H1 (cell line): ENCODE results near the gene GRK5.

Experiments used
- ASH2L ChIP-seq: fragments of 200-600, 300-600 bp; sonication (generic); IDR thresholded peaks from one replicate; pipeline ENCODE4 v1.7.1; 2017; ENCODE audit warnings: low read length
- CEBPB ChIP-seq: IDR thresholded peaks from 2 replicates; pipeline ENCODE4 v1.6.1; 2012; ENCODE audit warnings: low read depth, low read length
- EZH2 ChIP-seq: fragments of 200-600 bp; sonication (generic); IDR thresholded peaks from 2 replicates; pipeline ENCODE4 v1.7.1; 2012; ENCODE audit warnings: low read depth, mild to moderate bottlenecking, moderate library complexity, low read length, inconsistent platforms; ENCODE audit not compliant: severe bottlenecking
- FOSL1 ChIP-seq: IDR thresholded peaks from 2 replicates; pipeline ENCODE4 v1.6.1; 2011; ENCODE audit warnings: mild to moderate bottlenecking, low read depth, low read length, moderate library complexity; ENCODE audit not compliant: insufficient read depth
- HDAC2 ChIP-seq, 2 experiments: fragments of 300-600 bp in 1 of 2; sonication (generic) in 1 of 2; IDR thresholded peaks; 2 replicates each; pipeline ENCODE4 v1.6.1; 2011 to 2012; ENCODE audit warnings: low read depth in 2 of 2, low read length in 2 of 2, mild to moderate bottlenecking in 2 of 2, moderate library complexity in 2 of 2, borderline replicate concordance in 1 of 2, inconsistent platforms in 1 of 2
- JUN ChIP-seq: IDR thresholded peaks from 2 replicates; pipeline ENCODE4 v1.6.1; 2011; ENCODE audit warnings: low read depth, mild to moderate bottlenecking, improper control_type of control experiment, low read length
- KDM5A ChIP-seq: fragments of 200-600 bp; IDR thresholded peaks from 2 replicates; pipeline ENCODE4 v1.7.1; 2012; ENCODE audit warnings: mild to moderate bottlenecking, low read length, inconsistent platforms, mixed read lengths
- POLR2A ChIP-seq, 2 experiments: IDR thresholded peaks; 1 replicate in 1 of 2; 2 replicates in 1 of 2; pipeline ENCODE4 v1.6.1; 2011; ENCODE audit warnings: low read depth in 2 of 2, low read length in 2 of 2, mild to moderate bottlenecking in 2 of 2; ENCODE audit errors: control extremely low read depth in 1 of 2
- SIN3A ChIP-seq, 2 experiments: IDR thresholded peaks in 1 of 2; conservative IDR thresholded peaks in 1 of 2; 2 replicates each; pipeline ENCODE4 v1.6.1; 2011 to 2012; ENCODE audit warnings: low read length in 2 of 2, improper control_type of control experiment in 1 of 2, low read depth in 1 of 2, mild to moderate bottlenecking in 1 of 2
- YY1 ChIP-seq: IDR thresholded peaks from 2 replicates; pipeline ENCODE4 v1.6.1; 2011; ENCODE audit warnings: low read depth, mild to moderate bottlenecking, low read length
- TF ChIP-seq, protein P1 (sequence below): IDR thresholded peaks from 2 replicates; pipeline ENCODE4 v1.6.1; 2012; ENCODE audit warnings: inconsistent platforms
- TF ChIP-seq, protein P2 (sequence below), 3 experiments: IDR thresholded peaks; 1 replicate in 2 of 3; 2 replicates in 1 of 3; pipeline versions ENCODE4 v1.5.1 to v1.6.1; 2011; ENCODE audit warnings: low read length in 3 of 3, mild to moderate bottlenecking in 3 of 3, inconsistent platforms in 2 of 3, low read depth in 1 of 3, moderate library complexity in 1 of 3; ENCODE audit not compliant: insufficient read depth in 1 of 3; ENCODE audit errors: control extremely low read depth in 1 of 3
- TF ChIP-seq, protein P3 (sequence below): IDR thresholded peaks from 2 replicates; pipeline ENCODE4 v1.6.1; 2011; ENCODE audit warnings: low read length, improper control_type of control experiment

DNA sequence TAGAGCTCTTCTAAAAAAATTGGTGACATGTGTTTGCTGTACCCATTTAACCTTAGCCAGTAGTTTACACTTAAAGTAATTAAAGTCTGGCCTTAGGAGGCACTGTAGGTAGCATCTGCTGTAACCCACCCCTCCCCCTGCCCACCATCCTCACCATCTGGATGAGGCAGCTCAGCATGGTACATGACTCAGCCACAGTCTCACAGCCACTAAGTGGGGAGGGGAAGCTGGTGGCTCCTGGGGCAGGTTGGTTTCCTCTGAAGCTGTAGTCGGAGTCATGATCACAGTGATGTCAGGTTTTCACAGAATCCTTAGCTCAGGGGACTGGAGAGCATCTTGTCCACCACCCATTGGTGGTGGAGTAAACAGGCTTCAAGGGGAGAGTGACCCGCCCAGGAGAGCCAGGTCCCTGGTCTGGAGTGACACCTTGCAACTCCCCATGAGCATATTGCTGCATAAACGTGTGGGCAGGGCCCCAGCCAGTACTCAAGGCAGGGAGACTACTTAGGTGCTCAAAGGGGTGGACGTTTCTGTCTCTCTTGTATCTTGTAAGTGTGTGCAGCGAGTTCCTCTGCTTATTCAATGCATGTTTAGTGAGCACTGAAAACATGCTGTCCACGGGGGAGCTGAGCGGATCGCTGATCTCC, 125.9 kb downstream of the GRK5 start:
- TF ChIP-seq SIN3A (conservative IDR thresholded peaks at IDR 0.05 in 1 of 2, IDR thresholded peaks at IDR 0.05 in 1 of 2; ENCODE audit: low read depth in 1 of 2, low read length in 2 of 2) (no peak), JUN (no peak), KDM5A (no peak), EZH2 (no peak), POLR2A (IDR thresholded peaks at IDR 0.05; ENCODE audit: control extremely low read depth in 1 of 2, low read depth in 2 of 2, low read length in 2 of 2) (no peak), FOSL1 (no peak), YY1 (no peak), HDAC2 (IDR thresholded peaks at IDR 0.05; ENCODE audit: borderline replicate concordance in 1 of 2, low read depth in 2 of 2, low read length in 2 of 2) (no peak), ASH2L (no peak), CEBPB (no peak)
- TF ChIP-seq, protein P1, sequence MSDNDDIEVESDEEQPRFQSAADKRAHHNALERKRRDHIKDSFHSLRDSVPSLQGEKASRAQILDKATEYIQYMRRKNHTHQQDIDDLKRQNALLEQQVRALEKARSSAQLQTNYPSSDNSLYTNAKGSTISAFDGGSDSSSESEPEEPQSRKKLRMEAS = no peak
- TF ChIP-seq, protein P2, sequence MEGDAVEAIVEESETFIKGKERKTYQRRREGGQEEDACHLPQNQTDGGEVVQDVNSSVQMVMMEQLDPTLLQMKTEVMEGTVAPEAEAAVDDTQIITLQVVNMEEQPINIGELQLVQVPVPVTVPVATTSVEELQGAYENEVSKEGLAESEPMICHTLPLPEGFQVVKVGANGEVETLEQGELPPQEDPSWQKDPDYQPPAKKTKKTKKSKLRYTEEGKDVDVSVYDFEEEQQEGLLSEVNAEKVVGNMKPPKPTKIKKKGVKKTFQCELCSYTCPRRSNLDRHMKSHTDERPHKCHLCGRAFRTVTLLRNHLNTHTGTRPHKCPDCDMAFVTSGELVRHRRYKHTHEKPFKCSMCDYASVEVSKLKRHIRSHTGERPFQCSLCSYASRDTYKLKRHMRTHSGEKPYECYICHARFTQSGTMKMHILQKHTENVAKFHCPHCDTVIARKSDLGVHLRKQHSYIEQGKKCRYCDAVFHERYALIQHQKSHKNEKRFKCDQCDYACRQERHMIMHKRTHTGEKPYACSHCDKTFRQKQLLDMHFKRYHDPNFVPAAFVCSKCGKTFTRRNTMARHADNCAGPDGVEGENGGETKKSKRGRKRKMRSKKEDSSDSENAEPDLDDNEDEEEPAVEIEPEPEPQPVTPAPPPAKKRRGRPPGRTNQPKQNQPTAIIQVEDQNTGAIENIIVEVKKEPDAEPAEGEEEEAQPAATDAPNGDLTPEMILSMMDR (IDR thresholded peaks at IDR 0.05; ENCODE audit: control extremely low read depth in 1 of 3, insufficient read depth in 1 of 3, low read depth in 1 of 3, low read length in 3 of 3) = no peak
- TF ChIP-seq, protein P3, sequence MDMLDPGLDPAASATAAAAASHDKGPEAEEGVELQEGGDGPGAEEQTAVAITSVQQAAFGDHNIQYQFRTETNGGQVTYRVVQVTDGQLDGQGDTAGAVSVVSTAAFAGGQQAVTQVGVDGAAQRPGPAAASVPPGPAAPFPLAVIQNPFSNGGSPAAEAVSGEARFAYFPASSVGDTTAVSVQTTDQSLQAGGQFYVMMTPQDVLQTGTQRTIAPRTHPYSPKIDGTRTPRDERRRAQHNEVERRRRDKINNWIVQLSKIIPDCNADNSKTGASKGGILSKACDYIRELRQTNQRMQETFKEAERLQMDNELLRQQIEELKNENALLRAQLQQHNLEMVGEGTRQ = no peak
